Caco-2 (cell line): ENCODE data around the gene PNMT. TPM values are rescaled to one million over a fixed set of nuclear protein-coding genes. Genes with fewer than 3 reads are reported as not detected.

Experiments used
- BruUV-seq: library from RNA; stranded (reverse); fragments of 400-500 nt; replicated peaks from 2 replicates; lab custom pipeline; 2021; lab: Mats Ljungman, UMichigan
- CTCF ChIA-PET: fragments of 300-600 bp; sonication (Branson Sonifier 250); formaldehyde crosslinking; loops from one replicate; lab custom pipeline; 2022; ENCODE audit warnings: antibody characterized with exemption; lab: Charles Lee
- POLR2A ChIA-PET: fragments of 300-600 bp; sonication (Branson Sonifier 250); formaldehyde crosslinking; loops from one replicate; lab custom pipeline; 2022; ENCODE audit warnings: antibody characterized with exemption; lab: Charles Lee
- DNase-seq, 2 experiments: peaks; one replicate each; pipeline versions ENCODE4 v3.0.0 to v3.0.0-alpha.2; 2020 to 2022
- H3K27me3 ChIP-seq: replicated peaks from 2 replicates; pipeline ENCODE4 v1.6.0; 2011; ENCODE audit warnings: low read length; ENCODE audit not compliant: control insufficient read depth, insufficient read depth
- H3K36me3 ChIP-seq: 2 replicates; pipeline ENCODE4 v1.5.1; 2011; ENCODE audit warnings: low read length; ENCODE audit not compliant: control insufficient read depth, insufficient read depth
- H3K4me1 ChIP-seq: fragments of 250-450 bp; sonication (Bioruptor Pico); 2 replicates; pipeline ENCODE4 v1.5.1; 2020; ENCODE audit warnings: mild to moderate bottlenecking
- H3K4me3 ChIP-seq: 2 replicates; pipeline ENCODE4 v1.5.1; 2011; ENCODE audit warnings: low read depth, mild to moderate bottlenecking, control low read depth, low read length
- H3K9me3 ChIP-seq: fragments of 250-450 bp; sonication (Bioruptor Pico); 2 replicates; pipeline ENCODE4 v1.5.1; 2020; ENCODE audit warnings: mild to moderate bottlenecking, moderate library complexity
- H3K27ac Mint-ChIP-seq: one replicate; pipeline ENCODE4 v1.8.0; 2022; ENCODE audit warnings: mixed read lengths; ENCODE audit not compliant: unreplicated experiment
- H3K27me3 Mint-ChIP-seq: one replicate; pipeline ENCODE4 v1.8.0; 2022; ENCODE audit warnings: mixed read lengths; ENCODE audit not compliant: insufficient read depth, unreplicated experiment
- H3K36me3 Mint-ChIP-seq: one replicate; pipeline ENCODE4 v1.8.0; 2022; ENCODE audit warnings: mild to moderate bottlenecking, mixed read lengths; ENCODE audit not compliant: insufficient read depth, unreplicated experiment
- H3K4me1 Mint-ChIP-seq: one replicate; pipeline ENCODE4 v1.8.0; 2022; ENCODE audit warnings: low read depth, mixed read lengths; ENCODE audit not compliant: unreplicated experiment
- H3K4me3 Mint-ChIP-seq: one replicate; pipeline ENCODE4 v1.8.0; 2022; ENCODE audit warnings: mild to moderate bottlenecking, moderate library complexity, mixed read lengths; ENCODE audit not compliant: unreplicated experiment
- H3K9me3 Mint-ChIP-seq: one replicate; pipeline ENCODE4 v1.8.0; 2022; ENCODE audit warnings: mixed read lengths; ENCODE audit not compliant: unreplicated experiment
- intact Hi-C: fragments of 100-400 bp; cut with micrococcal nuclease; formaldehyde crosslinking; loops from one replicate; pipeline ENCODE4 v1.10.0; 2022; ENCODE audit not compliant: unreplicated experiment
- total RNA-seq: library from RNA; stranded (reverse); gene quantifications from 2 replicates; pipeline ENCODE4 v1.2.3, GENCODE V29; 2022
- TF ChIP-seq, protein P1 (sequence below), 2 experiments: fragments of 200-600 bp in 1 of 2; IDR thresholded peaks; 1 replicate in 1 of 2; 2 replicates in 1 of 2; pipeline versions ENCODE4 v1.5.1 to v1.8.0; 2011 to 2022; ENCODE audit warnings: antibody characterized with exemption in 1 of 2, control low read depth in 1 of 2, inconsistent platforms in 1 of 2, low read depth in 1 of 2, low read length in 1 of 2, mild to moderate bottlenecking in 1 of 2, moderate library complexity in 1 of 2; ENCODE audit not compliant: insufficient read depth in 1 of 2, severe bottlenecking in 1 of 2, unreplicated experiment in 1 of 2

PNMT gene
- total RNA-seq, 1 experiment from 2014 or later = not detected

DNA sequence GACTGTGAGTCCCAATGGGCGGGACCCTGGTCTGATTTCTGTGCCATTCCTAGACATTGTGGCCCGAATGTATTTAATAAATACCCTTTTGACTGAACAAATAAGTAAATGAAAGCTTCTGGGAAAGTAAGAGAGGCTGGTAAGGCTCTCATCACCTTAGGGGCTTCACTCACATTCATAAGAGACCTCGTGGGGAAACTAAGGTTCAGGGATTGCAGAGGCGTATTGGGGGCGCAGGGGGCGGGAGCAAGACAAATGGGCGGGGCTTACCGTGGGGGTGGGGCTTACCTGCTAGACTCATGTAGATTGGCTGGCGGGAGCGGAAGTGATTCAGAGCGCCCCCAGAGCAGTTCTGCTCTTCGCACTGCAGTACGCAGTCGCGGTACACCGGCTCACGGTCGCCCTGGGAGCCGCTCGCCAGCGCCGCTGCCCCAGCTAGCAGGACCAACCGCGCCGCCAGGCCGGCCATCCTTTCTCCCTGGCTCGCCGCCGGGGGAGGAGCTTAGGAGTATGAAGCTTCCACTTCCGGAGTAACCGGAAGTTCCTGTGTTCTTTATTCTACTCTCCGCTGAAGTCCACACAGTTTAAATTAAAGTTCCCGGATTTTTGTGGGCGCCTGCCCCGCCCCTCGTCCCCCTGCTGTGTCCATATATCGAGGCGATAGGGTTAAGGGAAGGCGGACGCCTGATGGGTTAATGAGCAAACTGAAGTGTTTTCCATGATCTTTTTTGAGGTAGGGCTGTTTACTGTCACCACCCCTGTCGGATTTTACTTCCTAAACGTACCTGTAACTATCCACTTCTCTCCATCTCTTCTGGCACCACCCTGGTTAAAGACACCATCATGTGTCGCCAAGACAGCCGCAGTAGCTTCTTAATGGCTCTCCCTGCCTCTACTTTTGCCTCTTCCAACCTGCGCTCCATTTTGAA is 19.6 kb downstream of the PNMT start, which contains the start of gene PGAP3:
Gene PGAP3, minus strand, starts transcription at position 512 of the 929 bp plus-strand sequence. Its CDS starts 43 bp downstream, at position 469.
- TSS peak; percentile 93 for BruUV-seq
- Histone ChIP-seq H3K4me1 (peaks cover 20% of the 10 kb centered on the region), H3K4me3 (peak within 1 kb of the TSS; percentile 74), H3K36me3 (no peaks in the 10 kb centered on the region), H3K9me3 (no peaks in the 10 kb centered on the region), H3K27me3 (no peaks in the 10 kb centered on the region)
- ChIA-PET POLR2A (interaction anchor here (0.7 to 3.0 kb wide), 6 partner anchors 12 to 240 kb away, joined by 3 to 32 read pairs (median 6); partner anchors contain the start of genes ERBB2, LRRC3C, MIEN1 and ORMDL3), CTCF (interaction anchor here (0.6 to 2.4 kb wide), 17 partner anchors 12 to 127 kb away, joined by 3 to 22 read pairs (median 4); partner anchors contain the start of genes ERBB2, MIEN1 and PNMT)
- Mint-ChIP-seq H3K27me3 (no peaks in the 10 kb centered on the region), H3K36me3 (peaks cover 8% of the 10 kb centered on the region), H3K4me1 (peaks cover 11% of the 10 kb centered on the region), H3K9me3 (no peaks in the 10 kb centered on the region), H3K4me3 (peak within 1 kb of the TSS; percentile 80), H3K27ac (peak within 1 kb of the TSS; percentile 73)
- DNase-seq = peak; percentile 95 to 96
- intact Hi-C loops = loop anchor here (1.0 to 2.0 kb wide), 3 partner anchors 7 to 43 kb away; partner anchors contain the start of gene MIEN1
- TF ChIP-seq, protein P1, sequence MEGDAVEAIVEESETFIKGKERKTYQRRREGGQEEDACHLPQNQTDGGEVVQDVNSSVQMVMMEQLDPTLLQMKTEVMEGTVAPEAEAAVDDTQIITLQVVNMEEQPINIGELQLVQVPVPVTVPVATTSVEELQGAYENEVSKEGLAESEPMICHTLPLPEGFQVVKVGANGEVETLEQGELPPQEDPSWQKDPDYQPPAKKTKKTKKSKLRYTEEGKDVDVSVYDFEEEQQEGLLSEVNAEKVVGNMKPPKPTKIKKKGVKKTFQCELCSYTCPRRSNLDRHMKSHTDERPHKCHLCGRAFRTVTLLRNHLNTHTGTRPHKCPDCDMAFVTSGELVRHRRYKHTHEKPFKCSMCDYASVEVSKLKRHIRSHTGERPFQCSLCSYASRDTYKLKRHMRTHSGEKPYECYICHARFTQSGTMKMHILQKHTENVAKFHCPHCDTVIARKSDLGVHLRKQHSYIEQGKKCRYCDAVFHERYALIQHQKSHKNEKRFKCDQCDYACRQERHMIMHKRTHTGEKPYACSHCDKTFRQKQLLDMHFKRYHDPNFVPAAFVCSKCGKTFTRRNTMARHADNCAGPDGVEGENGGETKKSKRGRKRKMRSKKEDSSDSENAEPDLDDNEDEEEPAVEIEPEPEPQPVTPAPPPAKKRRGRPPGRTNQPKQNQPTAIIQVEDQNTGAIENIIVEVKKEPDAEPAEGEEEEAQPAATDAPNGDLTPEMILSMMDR (IDR thresholded peaks at IDR 0.05; ENCODE audit: insufficient read depth in 1 of 2, low read depth in 1 of 2, low read length in 1 of 2, severe bottlenecking in 1 of 2, unreplicated experiment in 1 of 2) = no peak

DNA sequence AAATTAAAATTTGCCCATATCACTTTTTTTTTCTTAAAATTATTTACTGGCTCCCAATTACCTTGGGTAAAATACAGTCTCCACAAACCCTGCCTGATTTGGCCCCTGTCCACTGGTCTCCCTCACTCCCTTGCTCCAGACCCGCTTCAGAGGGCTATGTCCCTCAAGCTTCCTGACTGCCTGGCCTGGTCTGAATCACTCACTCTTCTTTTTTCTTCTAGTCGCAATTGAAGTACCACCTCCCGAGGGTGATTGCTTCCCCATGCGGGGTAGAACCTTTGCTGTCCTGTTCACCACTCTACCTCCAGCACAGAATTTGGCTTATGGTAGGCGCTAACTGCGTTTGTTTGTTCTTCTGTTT is 20.2 kb downstream of the PNMT start:
- CTCF ChIA-PET = interaction anchor here (0.6 to 2.4 kb wide), 13 partner anchors 12 to 128 kb away, joined by 3 to 22 read pairs (median 4); partner anchors contain the start of genes ERBB2, MIEN1 and PNMT
- H3K4me3 ChIP-seq = peak overlapping the region; percentile 74
- H3K36me3 Mint-ChIP-seq = peaks cover 8% of the 10 kb centered on the region
- DNase-seq = no peak
- H3K4me3 Mint-ChIP-seq = peak overlapping the region; percentile 80
- H3K27me3 Mint-ChIP-seq = no peaks in the 10 kb centered on the region
- H3K4me1 Mint-ChIP-seq = peaks cover 11% of the 10 kb centered on the region
- no peaks in the 10 kb centered on the region for H3K9me3 ChIP-seq
- no peaks in the 10 kb centered on the region for H3K27me3 ChIP-seq
- H3K36me3 ChIP-seq = no peaks in the 10 kb centered on the region
- intact Hi-C loops = loop anchor here (1.0 to 2.0 kb wide), 2 partner anchors 11 to 42 kb away; partner anchors contain the start of gene MIEN1
- POLR2A ChIA-PET = interaction anchor here (0.7 to 3.0 kb wide), 5 partner anchors 11 to 239 kb away, joined by 3 to 32 read pairs (median 7); partner anchors contain the start of genes ERBB2, LRRC3C, MIEN1 and ORMDL3
- H3K9me3 Mint-ChIP-seq = no peaks in the 10 kb centered on the region
- H3K27ac Mint-ChIP-seq = peak overlapping the region; percentile 73
- peaks cover 20% of the 10 kb centered on the region for H3K4me1 ChIP-seq
- no TSS peak for BruUV-seq
- TF ChIP-seq, protein P1 (IDR thresholded peaks at IDR 0.05; ENCODE audit: insufficient read depth in 1 of 2, low read depth in 1 of 2, low read length in 1 of 2, severe bottlenecking in 1 of 2, unreplicated experiment in 1 of 2) = no peak

DNA sequence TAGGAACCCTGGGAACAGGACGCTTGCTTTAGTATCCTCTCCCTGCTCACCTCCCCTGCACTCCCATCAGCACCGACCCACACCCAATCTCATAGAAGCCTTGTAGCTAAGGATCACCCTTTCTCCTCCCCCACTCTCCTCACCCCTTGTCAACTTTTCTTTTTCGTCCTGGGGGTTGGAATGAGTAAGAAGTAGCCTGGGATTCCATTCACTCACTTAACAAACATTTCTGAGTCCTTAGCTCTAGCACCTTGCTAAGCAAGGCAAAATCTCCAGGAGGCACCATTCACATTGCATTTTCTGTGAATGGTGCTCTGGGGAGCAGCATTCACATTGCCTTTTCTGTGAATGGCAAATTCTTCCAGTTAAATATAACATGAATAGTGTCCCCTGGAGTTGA is 20.7 kb downstream of the PNMT start:
- H3K27me3 ChIP-seq = no peaks in the 10 kb centered on the region
- peaks cover 20% of the 10 kb centered on the region for H3K4me1 ChIP-seq
- ChIA-PET CTCF (interaction anchor here (0.6 to 2.4 kb wide), 5 partner anchors 11 to 67 kb away, joined by 3 to 20 read pairs (median 13); partner anchors contain the start of gene ERBB2), POLR2A (interaction anchor here (3.0 kb wide), 1 partner anchor 11 kb away, joined by 32 read pairs; the partner anchor contains the start of gene ERBB2)
- H3K27me3 Mint-ChIP-seq = no peaks in the 10 kb centered on the region
- peak overlapping the region; percentile 73 for H3K27ac Mint-ChIP-seq
- H3K4me3 ChIP-seq = peak overlapping the region; percentile 74
- peaks cover 8% of the 10 kb centered on the region for H3K36me3 Mint-ChIP-seq
- no peak for DNase-seq
- H3K4me1 Mint-ChIP-seq = peaks cover 11% of the 10 kb centered on the region
- no TSS peak for BruUV-seq
- TF ChIP-seq, protein P1 (IDR thresholded peaks at IDR 0.05; ENCODE audit: insufficient read depth in 1 of 2, low read depth in 1 of 2, low read length in 1 of 2, severe bottlenecking in 1 of 2, unreplicated experiment in 1 of 2) = peak in 1 of 2 experiments; percentile 2
- no peaks in the 10 kb centered on the region for H3K9me3 ChIP-seq
- peak overlapping the region; percentile 80 for H3K4me3 Mint-ChIP-seq
- intact Hi-C loops = loop anchor here (1.0 to 2.0 kb wide), 2 partner anchors 10 to 42 kb away; partner anchors contain the start of gene MIEN1
- no peaks in the 10 kb centered on the region for H3K36me3 ChIP-seq
- no peaks in the 10 kb centered on the region for H3K9me3 Mint-ChIP-seq
